ENCODE measurements around the gene PAX5.

Gene PAX5

DNA sequence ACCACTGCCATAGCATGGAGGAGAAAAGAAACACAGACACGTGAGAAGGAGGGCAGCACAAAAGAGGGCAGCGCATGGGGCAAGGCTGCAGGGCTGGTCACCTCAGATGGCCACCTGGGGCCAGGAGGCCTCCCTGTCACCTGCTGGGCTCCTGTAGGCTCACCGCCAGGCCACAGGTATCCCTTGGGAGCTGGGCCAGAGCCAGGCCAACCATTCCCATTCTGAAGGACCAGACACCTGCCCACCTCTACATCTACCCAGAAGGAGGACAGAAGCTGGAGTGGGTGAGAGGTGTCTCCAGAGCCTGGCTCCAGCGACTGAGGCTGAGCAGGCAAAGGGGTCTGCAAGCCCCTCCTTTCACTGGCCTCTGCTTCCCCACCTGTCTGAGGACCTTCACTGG is 103.1 kb downstream of the PAX5 start:
- Histone ChIP-seq H3K4me1 (peaks cover 30% of the 10 kb centered on the region), H3K36me3 (peaks cover 100% of the 10 kb centered on the region), H3K9me3 (no peaks in the 10 kb centered on the region), H4K20me1 (peaks cover 100% of the 10 kb centered on the region), H3K27ac (no peak overlapping the region), H3K4me2 (no peak overlapping the region), H3K9ac (no peak overlapping the region), H3K4me3 (no peak overlapping the region), H3K27me3 (no peaks in the 10 kb centered on the region)
- no peak for TF ChIP-seq Cebpa-rat (IDR thresholded peaks at IDR 0.05)

- TF ChIP-seq Cebpa-rat (IDR thresholded peaks at IDR 0.05) = no peak
- peak overlapping the region; percentile 36 for H3K4me2 ChIP-seq
- no peak overlapping the region for H3K27ac ChIP-seq
- H3K27me3 ChIP-seq = no peaks in the 10 kb centered on the region
- peaks cover 30% of the 10 kb centered on the region for H3K4me1 ChIP-seq
- no peak overlapping the region for H3K9ac ChIP-seq
- H3K36me3 ChIP-seq = peaks cover 98% of the 10 kb centered on the region
- peaks cover 98% of the 10 kb centered on the region for H4K20me1 ChIP-seq
- no peaks in the 10 kb centered on the region for H3K9me3 ChIP-seq
- no peak overlapping the region for H3K4me3 ChIP-seq
Measured at GRCh38 chr9:36929350-36929675, 104.8 kb downstream of the PAX5 start.

GRCh38 chr9:36928670-36929349 is 105.3 kb downstream of the PAX5 start:
- no peak for TF ChIP-seq Cebpa-rat (IDR thresholded peaks at IDR 0.05)
- Histone ChIP-seq H4K20me1 (peaks cover 98% of the 10 kb centered on the region), H3K4me2 (peak overlapping the region; percentile 36)

DNA sequence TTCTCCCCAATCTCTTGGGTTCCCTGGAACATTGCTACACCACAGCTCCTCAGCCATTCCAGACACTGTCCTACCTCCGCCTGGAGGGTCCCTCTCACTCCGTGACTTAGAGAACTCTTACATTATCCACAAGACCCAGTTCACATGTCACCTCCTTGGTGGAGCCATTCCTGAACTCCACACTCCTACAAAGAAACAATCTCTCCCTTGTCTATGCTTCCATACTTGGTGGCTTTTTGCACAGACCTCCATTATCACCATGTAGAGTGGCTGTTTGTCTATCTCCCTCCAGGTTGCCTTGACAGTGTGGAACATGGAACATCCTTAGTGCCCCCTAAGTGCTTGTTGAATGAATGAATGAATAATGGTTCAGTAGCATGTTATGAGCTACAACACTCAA is 105.9 kb downstream of the PAX5 start:
- no peak overlapping the region for H3K9ac ChIP-seq
- H3K9me3 ChIP-seq = no peaks in the 10 kb centered on the region
- peak overlapping the region; percentile 36; the same call in 1 of the 2 replicates for H3K4me2 ChIP-seq
- peaks cover 98% of the 10 kb centered on the region for H4K20me1 ChIP-seq
- peaks cover 30% of the 10 kb centered on the region for H3K4me1 ChIP-seq
- H3K4me3 ChIP-seq = no peak overlapping the region
- no peak for TF ChIP-seq Cebpa-rat (IDR thresholded peaks at IDR 0.05)
- no peak overlapping the region for H3K27ac ChIP-seq
- H3K36me3 ChIP-seq = peaks cover 98% of the 10 kb centered on the region
- no peaks in the 10 kb centered on the region for H3K27me3 ChIP-seq

More at GRCh38 chr9:36928670-36929349, 105.3 kb downstream of the PAX5 start:
- Histone ChIP-seq H3K4me1 (peaks cover 30% of the 10 kb centered on the region), H3K36me3 (peaks cover 98% of the 10 kb centered on the region), H3K9ac (no peak overlapping the region), H3K4me3 (no peak overlapping the region), H3K27me3 (no peaks in the 10 kb centered on the region), H3K9me3 (no peaks in the 10 kb centered on the region), H3K27ac (no peak overlapping the region)

- no peak overlapping the region for H3K4me2 ChIP-seq
- no peak overlapping the region for H3K4me3 ChIP-seq
- no peaks in the 10 kb centered on the region for H3K27me3 ChIP-seq
- TF ChIP-seq Cebpa-rat (IDR thresholded peaks at IDR 0.05) = no peak
- H3K4me1 ChIP-seq = peaks cover 17% of the 10 kb centered on the region
- H3K36me3 ChIP-seq = peaks cover 98% of the 10 kb centered on the region
- no peak overlapping the region for H3K27ac ChIP-seq
- H4K20me1 ChIP-seq = peaks cover 98% of the 10 kb centered on the region
- H3K9me3 ChIP-seq = no peaks in the 10 kb centered on the region
- H3K9ac ChIP-seq = no peak overlapping the region
Measured at GRCh38 chr9:36924757-36925432, 109.2 kb downstream of the PAX5 start.

GRCh38 chr9:36924071-36924470 is 110.0 kb downstream of the PAX5 start:
- peaks cover 98% of the 10 kb centered on the region for H4K20me1 ChIP-seq
- no peaks in the 10 kb centered on the region for H3K27me3 ChIP-seq
- peaks cover 98% of the 10 kb centered on the region for H3K36me3 ChIP-seq
- H3K9me3 ChIP-seq = peaks cover 4% of the 10 kb centered on the region; the same call in 1 of the 2 replicates
- no peak overlapping the region for H3K4me2 ChIP-seq
- no peak overlapping the region for H3K27ac ChIP-seq
- H3K9ac ChIP-seq = no peak overlapping the region
- H3K4me1 ChIP-seq = peaks cover 9% of the 10 kb centered on the region
- H3K4me3 ChIP-seq = no peak overlapping the region
- no peak for TF ChIP-seq Cebpa-rat (IDR thresholded peaks at IDR 0.05)

- no peaks in the 10 kb centered on the region for H3K4me1 ChIP-seq
- H3K27me3 ChIP-seq = no peaks in the 10 kb centered on the region
- H3K4me3 ChIP-seq = no peak overlapping the region
- H4K20me1 ChIP-seq = peaks cover 98% of the 10 kb centered on the region
- no peak for TF ChIP-seq Cebpa-rat (IDR thresholded peaks at IDR 0.05)
- no peak overlapping the region for H3K27ac ChIP-seq
- H3K9me3 ChIP-seq = peaks cover 12% of the 10 kb centered on the region
- no peak overlapping the region for H3K4me2 ChIP-seq
- H3K9ac ChIP-seq = no peak overlapping the region
- H3K36me3 ChIP-seq = peaks cover 98% of the 10 kb centered on the region
Measured at GRCh38 chr9:36923025-36923625, 110.9 kb downstream of the PAX5 start.

- peaks cover 12% of the 10 kb centered on the region for H3K9me3 ChIP-seq
- H3K4me3 ChIP-seq = no peak overlapping the region
- peaks cover 96% of the 10 kb centered on the region for H3K36me3 ChIP-seq
- no peak overlapping the region for H3K9ac ChIP-seq
- no peaks in the 10 kb centered on the region for H3K27me3 ChIP-seq
- H3K4me2 ChIP-seq = no peak overlapping the region
- H3K4me1 ChIP-seq = no peaks in the 10 kb centered on the region
- no peak for TF ChIP-seq Cebpa-rat (IDR thresholded peaks at IDR 0.05)
- H4K20me1 ChIP-seq = peaks cover 98% of the 10 kb centered on the region
- H3K27ac ChIP-seq = no peak overlapping the region
Measured at GRCh38 chr9:36922548-36922947, 111.5 kb downstream of the PAX5 start.

DNA sequence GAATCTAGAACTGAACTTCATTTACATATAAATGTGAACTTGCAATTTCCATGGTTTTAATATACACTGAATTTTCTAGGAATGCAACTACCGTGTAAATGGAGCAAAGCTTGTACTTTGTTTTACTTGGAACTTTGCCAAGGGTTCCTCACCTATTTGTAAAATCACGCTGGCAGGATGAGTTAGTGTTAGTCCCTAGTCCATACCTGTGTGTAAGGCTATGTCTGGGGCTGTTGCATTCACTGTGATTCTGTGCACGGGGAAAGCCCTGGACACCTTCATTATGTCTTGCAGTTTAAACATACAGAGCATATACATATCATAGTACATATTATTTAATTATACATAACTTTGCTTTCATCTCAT is 119.9 kb downstream of the PAX5 start:
- H3K4me3 ChIP-seq = no peak overlapping the region
- H3K27me3 ChIP-seq = no peaks in the 10 kb centered on the region
- no peak overlapping the region for H3K4me2 ChIP-seq
- peaks cover 9% of the 10 kb centered on the region for H3K9me3 ChIP-seq
- no peak overlapping the region for H3K9ac ChIP-seq
- no peak for TF ChIP-seq Cebpa-rat (IDR thresholded peaks at IDR 0.05)
- peaks cover 97% of the 10 kb centered on the region for H4K20me1 ChIP-seq
- H3K4me1 ChIP-seq = peaks cover 26% of the 10 kb centered on the region
- no peak overlapping the region for H3K27ac ChIP-seq
- peaks cover 84% of the 10 kb centered on the region for H3K36me3 ChIP-seq
